Smooth muscle cell (in vitro differentiated cells): ENCODE measurements around the gene TOX3. TPM values are rescaled to one million over a fixed set of nuclear protein-coding genes. Genes with fewer than 3 reads are reported as not detected.

Source experiments
- DNase-seq: peaks from one replicate; lab custom pipeline; 2025; ENCODE audit not compliant: unreplicated experiment; lab: John Stamatoyannopoulos, UW
- H2AFZ ChIP-seq: fragments of 200-600 bp; sonication (generic); 2 replicates; pipeline ENCODE4 v1.6.0; 2016; ENCODE audit warnings: antibody characterized with exemption, low read depth, mild to moderate bottlenecking
- H3F3A ChIP-seq: fragments of 200-600 bp; sonication (generic); 2 replicates; pipeline ENCODE4 v1.6.0; 2017; ENCODE audit warnings: antibody characterized with exemption, low read depth
- H3K27ac ChIP-seq: fragments of 200-600 bp; sonication (generic); 2 replicates; pipeline ENCODE4 v1.5.1; 2016; ENCODE audit warnings: low read depth, mild to moderate bottlenecking
- H3K27me3 ChIP-seq: fragments of 200-600 bp; sonication (generic); 2 replicates; pipeline ENCODE4 v1.6.1; 2016; ENCODE audit warnings: low read depth, mild to moderate bottlenecking
- H3K36me3 ChIP-seq: fragments of 200-600 bp; sonication (generic); 2 replicates; pipeline ENCODE4 v1.5.1; 2016; ENCODE audit warnings: low read depth
- H3K4me1 ChIP-seq: fragments of 200-600 bp; sonication (generic); 2 replicates; pipeline ENCODE4 v1.5.1; 2016; ENCODE audit warnings: low read depth
- H3K4me2 ChIP-seq: fragments of 200-600 bp; sonication (generic); 2 replicates; pipeline ENCODE4 v1.6.0; 2016; ENCODE audit warnings: mild to moderate bottlenecking
- H3K4me3 ChIP-seq: fragments of 200-600 bp; sonication (generic); 2 replicates; pipeline ENCODE4 v1.5.1; 2016; ENCODE audit warnings: mild to moderate bottlenecking
- H3K79me2 ChIP-seq: fragments of 200-600 bp; sonication (generic); 2 replicates; pipeline ENCODE4 v1.6.0; 2016; ENCODE audit warnings: low read depth, mild to moderate bottlenecking
- H3K9ac ChIP-seq: fragments of 200-600 bp; sonication (generic); 2 replicates; pipeline ENCODE4 v1.6.0; 2016; ENCODE audit warnings: low read depth
- H3K9me3 ChIP-seq: fragments of 200-600 bp; sonication (generic); replicated peaks from 2 replicates; pipeline ENCODE4 v1.5.1; 2016; ENCODE audit warnings: low read depth
- H4K20me1 ChIP-seq: fragments of 200-600 bp; sonication (generic); 2 replicates; pipeline ENCODE4 v1.6.0; 2016; ENCODE audit warnings: low read depth
- WGBS: methylation state at CpG from one replicate; pipeline ENCODE4 v1.1.7; 2016; ENCODE audit warnings: low lambda C conversion rate; 5-methylcytosine and 5-hydroxymethylcytosine counted together
- polyA plus RNA-seq: library from polyadenylated mRNA; unstranded; fragments of >200 nt; fragmentation: Nextera tagmentation; extraction: Ambion mirVana; gene quantifications from 2 replicates; pipeline ENCODE4 v1.2.1, GENCODE V29; 2016
- total RNA-seq: library from RNA; depleted of rRNA; stranded (reverse); fragments of >200 nt; gene quantifications from 2 replicates; pipeline ENCODE4 v1.2.3, GENCODE V29; 2014
- TF ChIP-seq, protein P1 (sequence below): fragments of 200-600 bp; sonication (generic); IDR thresholded peaks from 2 replicates; pipeline ENCODE4 v1.5.1; 2017; ENCODE audit warnings: borderline replicate concordance, mild to moderate bottlenecking, antibody characterized with exemption; ENCODE audit not compliant: insufficient read depth, poor library complexity, severe bottlenecking

Gene TOX3
- total and polyA plus RNA-seq, 2 experiments from 2014 or later, result 0.18 to 0.49 TPM

DNA sequence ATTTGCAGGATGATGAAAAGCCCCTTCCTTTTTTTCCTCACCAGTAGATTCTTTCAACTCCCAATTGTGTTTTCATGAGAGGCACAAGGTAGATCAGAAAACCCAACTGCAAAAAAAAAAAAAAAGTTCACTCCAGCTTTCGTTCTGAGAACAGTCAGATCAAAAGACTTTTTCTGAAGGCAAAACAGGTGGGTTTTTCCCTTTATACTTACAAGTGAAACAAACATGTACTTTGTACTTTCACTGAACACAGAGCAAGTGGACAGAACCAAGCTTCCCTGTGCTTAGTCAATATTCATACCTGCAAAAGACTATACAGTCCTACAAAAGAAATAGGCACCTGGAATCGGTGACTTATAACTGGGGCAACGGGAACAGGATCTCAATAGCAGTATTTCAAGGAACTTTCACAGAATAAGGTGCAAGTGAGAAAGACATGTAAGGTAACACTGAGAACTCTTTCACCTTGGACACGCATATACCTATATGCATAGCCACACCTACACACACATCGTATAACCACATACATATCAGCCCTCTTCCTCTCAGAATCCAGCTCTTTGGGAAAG lies 54.1 kb downstream of the TOX3 start:
- H4K20me1 ChIP-seq, result no peaks in the 10 kb centered on the region
- 90% methylated on average over 5 of the region's 5 CpGs for WGBS
- no peak overlapping the region for H3K4me3 ChIP-seq
- TF ChIP-seq, protein P1, sequence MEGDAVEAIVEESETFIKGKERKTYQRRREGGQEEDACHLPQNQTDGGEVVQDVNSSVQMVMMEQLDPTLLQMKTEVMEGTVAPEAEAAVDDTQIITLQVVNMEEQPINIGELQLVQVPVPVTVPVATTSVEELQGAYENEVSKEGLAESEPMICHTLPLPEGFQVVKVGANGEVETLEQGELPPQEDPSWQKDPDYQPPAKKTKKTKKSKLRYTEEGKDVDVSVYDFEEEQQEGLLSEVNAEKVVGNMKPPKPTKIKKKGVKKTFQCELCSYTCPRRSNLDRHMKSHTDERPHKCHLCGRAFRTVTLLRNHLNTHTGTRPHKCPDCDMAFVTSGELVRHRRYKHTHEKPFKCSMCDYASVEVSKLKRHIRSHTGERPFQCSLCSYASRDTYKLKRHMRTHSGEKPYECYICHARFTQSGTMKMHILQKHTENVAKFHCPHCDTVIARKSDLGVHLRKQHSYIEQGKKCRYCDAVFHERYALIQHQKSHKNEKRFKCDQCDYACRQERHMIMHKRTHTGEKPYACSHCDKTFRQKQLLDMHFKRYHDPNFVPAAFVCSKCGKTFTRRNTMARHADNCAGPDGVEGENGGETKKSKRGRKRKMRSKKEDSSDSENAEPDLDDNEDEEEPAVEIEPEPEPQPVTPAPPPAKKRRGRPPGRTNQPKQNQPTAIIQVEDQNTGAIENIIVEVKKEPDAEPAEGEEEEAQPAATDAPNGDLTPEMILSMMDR, result no peak
- H3K9me3 ChIP-seq, result no peaks in the 10 kb centered on the region
- H3K4me2 ChIP-seq, result no peak overlapping the region
- no peak overlapping the region for H2AFZ ChIP-seq
- no peaks in the 10 kb centered on the region for H3K36me3 ChIP-seq
- H3K9ac ChIP-seq, result no peak overlapping the region
- no peaks in the 10 kb centered on the region for H3F3A ChIP-seq
- H3K4me1 ChIP-seq, result peaks cover 21% of the 10 kb centered on the region
- no peaks in the 10 kb centered on the region for H3K79me2 ChIP-seq
- H3K27ac ChIP-seq, result no peak overlapping the region
- peaks cover 13% of the 10 kb centered on the region for H3K27me3 ChIP-seq
- no peak for DNase-seq

DNA sequence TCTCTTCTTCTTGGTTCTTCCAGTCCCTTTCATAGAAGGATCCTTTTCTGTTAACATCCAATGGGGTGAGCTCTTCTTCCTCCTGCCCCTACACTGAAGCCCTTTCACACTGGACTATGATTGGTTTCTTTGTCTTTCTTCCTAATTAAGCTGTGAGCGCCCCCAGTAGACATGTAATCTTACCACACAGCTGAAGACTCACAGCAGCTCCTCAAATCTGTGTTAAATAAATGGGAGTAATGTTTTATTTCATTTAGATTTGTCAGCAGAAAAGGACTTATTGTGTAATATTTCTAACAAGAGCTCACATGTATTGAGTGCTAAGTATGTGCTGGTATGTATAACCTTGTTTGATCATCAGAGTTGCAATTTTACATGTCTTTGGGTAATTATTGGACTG lies 55.7 kb downstream of the TOX3 start:
- Histone ChIP-seq H3K9ac (no peak overlapping the region), H3K4me2 (no peak overlapping the region), H3F3A (no peaks in the 10 kb centered on the region), H3K36me3 (no peaks in the 10 kb centered on the region), H4K20me1 (no peaks in the 10 kb centered on the region), H3K27ac (no peak overlapping the region), H3K27me3 (peaks cover 13% of the 10 kb centered on the region), H3K4me1 (peaks cover 12% of the 10 kb centered on the region), H3K9me3 (no peaks in the 10 kb centered on the region), H3K4me3 (no peak overlapping the region), H3K79me2 (no peaks in the 10 kb centered on the region), H2AFZ (no peak overlapping the region)
- DNase-seq, result no peak
- WGBS, result 61% methylated on average over 1 of the region's 1 CpG
- TF ChIP-seq, protein P1, result no peak

- H4K20me1 ChIP-seq, result no peaks in the 10 kb centered on the region
- peaks cover 12% of the 10 kb centered on the region for H3K4me1 ChIP-seq
- H3K4me3 ChIP-seq, result no peak overlapping the region
- H3K36me3 ChIP-seq, result no peaks in the 10 kb centered on the region
- H3K27me3 ChIP-seq, result peaks cover 13% of the 10 kb centered on the region
- H3K9me3 ChIP-seq, result no peaks in the 10 kb centered on the region
- H3F3A ChIP-seq, result no peaks in the 10 kb centered on the region
- no peak overlapping the region for H3K27ac ChIP-seq
- no peak overlapping the region for H3K4me2 ChIP-seq
- no peak for DNase-seq
- H3K79me2 ChIP-seq, result no peaks in the 10 kb centered on the region
- TF ChIP-seq, protein P1, result no peak
- H3K9ac ChIP-seq, result no peak overlapping the region
- no peak overlapping the region for H2AFZ ChIP-seq
- 93% methylated on average over 6 of the region's 6 CpGs for WGBS
Observed at GRCh38 chr16:52489894-52490293, 57.0 kb downstream of the TOX3 start.

DNA sequence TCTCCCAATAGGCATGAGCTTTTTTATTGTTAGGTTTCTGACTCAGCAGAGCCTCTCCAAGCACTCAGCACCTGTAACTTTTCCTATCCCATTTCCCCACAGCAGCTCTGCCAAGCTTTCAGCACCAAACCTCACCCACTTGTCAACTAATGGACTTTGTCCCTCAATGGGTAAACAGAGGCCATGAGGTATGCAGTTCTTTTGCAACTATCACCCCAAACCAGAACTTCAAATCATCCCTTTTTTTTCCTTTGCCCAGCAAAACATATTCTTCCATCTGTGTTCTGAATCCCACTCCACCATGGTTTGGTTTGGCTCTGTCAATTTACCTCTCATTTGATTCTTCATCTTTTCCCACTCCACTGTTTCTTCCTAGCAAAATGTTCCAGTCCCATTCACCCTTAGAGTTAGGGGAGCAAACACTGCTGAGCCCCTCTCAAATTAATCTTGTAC lies 58.1 kb downstream of the TOX3 start:
- Histone ChIP-seq H3K79me2 (no peaks in the 10 kb centered on the region), H3K4me1 (peaks cover 12% of the 10 kb centered on the region), H3K4me3 (no peak overlapping the region), H3F3A (no peaks in the 10 kb centered on the region), H2AFZ (no peak overlapping the region), H4K20me1 (no peaks in the 10 kb centered on the region), H3K27ac (no peak overlapping the region), H3K9ac (no peak overlapping the region), H3K9me3 (no peaks in the 10 kb centered on the region), H3K4me2 (no peak overlapping the region), H3K36me3 (no peaks in the 10 kb centered on the region), H3K27me3 (peaks cover 12% of the 10 kb centered on the region)
- no peak for DNase-seq
- TF ChIP-seq, protein P1, result no peak
